Endothelial cell of umbilical vein (primary cell): ENCODE measurements around the gene OLA1. TPM values are rescaled to one million over a fixed set of nuclear protein-coding genes. Genes with fewer than 3 reads are reported as not detected.
"Not testable (repeated sequence)": the region's sequence is repeated elsewhere in the genome, so short reads cannot be mapped to it uniquely, and the experiment has no call there.

Experiments used
- BruUV-seq: library from RNA; stranded (reverse); fragments of 400-500 nt; replicated peaks from 2 replicates; lab custom pipeline; 2021; lab: Mats Ljungman, UMichigan
- CTCF ChIA-PET: fragments of 300-600, 350-600 bp; sonication (Branson Sonifier 250); formaldehyde crosslinking; loops from one replicate; lab custom pipeline; 2021; ENCODE audit warnings: antibody characterized with exemption, inconsistent platforms; lab: Charles Lee
- POLR2A ChIA-PET: fragments of 300-600, 350-600 bp; sonication (Branson Sonifier 250); formaldehyde crosslinking; loops from one replicate; lab custom pipeline; 2021; ENCODE audit warnings: antibody characterized with exemption, inconsistent platforms; lab: Charles Lee
- DNase-seq: peaks from one replicate; pipeline ENCODE4 v3.0.0-alpha.2; 2011; ENCODE audit warnings: low read depth, low spot score
- FAIRE-seq: peaks from 2 replicates; lab custom pipeline; 2011; peaks lifted over from hg19 to GRCh38; lab: Jason Lieb, UNC
- H2AFZ ChIP-seq: 2 replicates; pipeline ENCODE4 v1.6.0; 2012; ENCODE audit warnings: low read depth, low read length, control low read depth, inconsistent platforms
- H3K27ac ChIP-seq: 2 replicates; pipeline ENCODE4 v1.5.1; 2011; ENCODE audit warnings: low read depth, mild to moderate bottlenecking, control low read depth, low read length, moderate library complexity; ENCODE audit not compliant: insufficient read depth
- H3K27me3 ChIP-seq, 2 experiments: 2 replicates each; pipeline versions ENCODE4 v1.6.0 to v1.6.1; 2011; ENCODE audit warnings: low read length in 2 of 2, mixed read lengths in 1 of 2; ENCODE audit not compliant: control insufficient read depth in 2 of 2, insufficient read depth in 2 of 2
- H3K36me3 ChIP-seq, 2 experiments: 2 replicates in 1 of 2; 3 replicates in 1 of 2; pipeline ENCODE4 v1.5.1; 2011; ENCODE audit warnings: low read length in 2 of 2, mild to moderate bottlenecking in 1 of 2, moderate library complexity in 1 of 2; ENCODE audit not compliant: control insufficient read depth in 2 of 2, insufficient read depth in 2 of 2; ENCODE audit errors: extremely low read depth in 1 of 2
- H3K4me1 ChIP-seq: 3 replicates; pipeline ENCODE4 v1.5.1; 2011; ENCODE audit warnings: mild to moderate bottlenecking, low read length; ENCODE audit not compliant: control insufficient read depth, insufficient read depth; ENCODE audit errors: extremely low read depth
- H3K4me2 ChIP-seq: 2 replicates; pipeline ENCODE4 v1.6.1; 2011; ENCODE audit warnings: low read length, control low read depth, mixed read lengths; ENCODE audit not compliant: insufficient read depth
- H3K4me3 ChIP-seq, 3 experiments: fragments of 200-600 bp in 1 of 3; sonication (generic), shearing (Covaris generic) in 1 of 3; replicated peaks in 1 of 3; 2 replicates each; pipeline ENCODE4 v1.5.1; 2011 to 2016; ENCODE audit warnings: control low read depth in 3 of 3, low read length in 3 of 3, mild to moderate bottlenecking in 2 of 3, inconsistent platforms in 1 of 3, low read depth in 1 of 3, moderate library complexity in 1 of 3; ENCODE audit not compliant: insufficient read depth in 1 of 3
- H3K79me2 ChIP-seq: 2 replicates; pipeline ENCODE4 v1.6.0; 2012; ENCODE audit warnings: low read length, inconsistent platforms; ENCODE audit not compliant: control insufficient read depth, insufficient read depth
- H3K9ac ChIP-seq: replicated peaks from 2 replicates; pipeline ENCODE3; 2011; ENCODE audit warnings: low read length, control low read depth; ENCODE audit not compliant: insufficient read depth; ENCODE audit errors: extremely low read depth
- H3K9me1 ChIP-seq: replicated peaks from 3 replicates; pipeline ENCODE4 v1.6.0; 2011; ENCODE audit warnings: mild to moderate bottlenecking, low read length; ENCODE audit not compliant: control insufficient read depth, insufficient read depth; ENCODE audit errors: extremely low read depth
- H3K9me3 ChIP-seq: replicated peaks from 2 replicates; pipeline ENCODE4 v1.5.1; 2012; ENCODE audit warnings: low read length, inconsistent platforms; ENCODE audit not compliant: control insufficient read depth, insufficient read depth
- H4K20me1 ChIP-seq: replicated peaks from 2 replicates; pipeline ENCODE3; 2011; ENCODE audit warnings: mild to moderate bottlenecking, low read length; ENCODE audit not compliant: control insufficient read depth, insufficient read depth; ENCODE audit errors: extremely low read depth
- EZH2 ChIP-seq: IDR thresholded peaks from 2 replicates; pipeline ENCODE4 v1.6.1; 2012; ENCODE audit warnings: borderline replicate concordance, low read depth, mild to moderate bottlenecking, moderate library complexity, low read length, inconsistent platforms; ENCODE audit not compliant: severe bottlenecking
- FOS ChIP-seq: IDR thresholded peaks from 2 replicates; pipeline ENCODE4 v1.6.1; 2011; ENCODE audit warnings: mild to moderate bottlenecking, low read length, moderate library complexity, borderline replicate concordance; ENCODE audit not compliant: insufficient read depth
- GATA2 ChIP-seq: IDR thresholded peaks from 2 replicates; pipeline ENCODE4 v1.7.0; 2011; ENCODE audit warnings: low read depth, mild to moderate bottlenecking, moderate library complexity, mixed read lengths, low read length; ENCODE audit not compliant: insufficient read length, insufficient read depth
- JUN ChIP-seq: IDR thresholded peaks from 2 replicates; pipeline ENCODE4 v1.6.1; 2011; ENCODE audit warnings: borderline replicate concordance, low read depth; ENCODE audit not compliant: insufficient read length, insufficient read depth
- MYC ChIP-seq: IDR thresholded peaks from one replicate; pipeline ENCODE4 v1.6.1; 2011; ENCODE audit warnings: mild to moderate bottlenecking, low read depth, low read length
- POLR2A ChIP-seq: IDR thresholded peaks from 2 replicates; pipeline ENCODE4 v1.6.1; 2012; ENCODE audit warnings: low read depth, mild to moderate bottlenecking, control low read depth, low read length
- POLR2AphosphoS5 ChIP-seq: IDR thresholded peaks from 2 replicates; pipeline ENCODE4 v1.6.1; 2012; ENCODE audit warnings: low read depth, mild to moderate bottlenecking, control low read depth, low read length, moderate library complexity; ENCODE audit not compliant: insufficient read depth
- dilution Hi-C: fragments of 300-500 bp; cut with MboI; formaldehyde crosslinking; loops from one replicate; pipeline ENCODE4 v1.15.0; 2019; ENCODE audit warnings: low sequenced_read_pairs; ENCODE audit not compliant: extremely low pct_ligation_motif_present
- intact Hi-C: fragments of 100-400 bp; cut with micrococcal nuclease; formaldehyde crosslinking; loops from one replicate; pipeline ENCODE4 v1.10.0; 2022
- polyA plus RNA-seq, 4 experiments: library from polyadenylated mRNA; depleted of rRNA in 3 of 4; stranded (reverse) in 3 of 4; unstranded in 1 of 4; fragments of >200 nt; gene quantifications; 2 replicates each; pipeline versions ENCODE4 v1.2.1 to v1.2.3, GENCODE V29; 2011 to 2012; ENCODE audit warnings: missing spikeins in 1 of 4
- total RNA-seq: library from RNA; stranded (reverse); gene quantifications from 2 replicates; pipeline ENCODE4 v1.2.3, GENCODE V29; 2021
- TF ChIP-seq, protein P1 (sequence below), 2 donors: IDR thresholded peaks; 1 replicate in 1 of 2; 2 replicates in 1 of 2; pipeline ENCODE4 v1.5.1; 2011; ENCODE audit warnings: low read length in 2 of 2, mild to moderate bottlenecking in 2 of 2, moderate library complexity in 2 of 2, control low read depth in 1 of 2, inconsistent platforms in 1 of 2, low read depth in 1 of 2; ENCODE audit not compliant: insufficient read depth in 1 of 2; ENCODE audit errors: extremely low read depth in 1 of 2
- TF ChIP-seq, protein P2 (sequence below): IDR thresholded peaks from 2 replicates; pipeline ENCODE4 v1.6.1; 2011; ENCODE audit not compliant: insufficient read depth, insufficient read length

OLA1 gene
- total and polyA plus RNA-seq, 2 donors (not counting 3 experiments of a cell fraction or from before 2014, with no cell fraction given): 30.6 to 93.9 TPM

GRCh38 chr2:174281736-174282135 is 33.4 kb upstream of the OLA1 start:
- no peak overlapping the region for H3K9ac ChIP-seq
- no peak overlapping the region for H3K4me3 ChIP-seq
- dilution Hi-C loops (no loop called here), intact Hi-C loops (no loop called here)
- no peaks in the 10 kb centered on the region for H3K79me2 ChIP-seq
- no peak for TF ChIP-seq FOS
- H2AFZ ChIP-seq: no peak overlapping the region
- H4K20me1 ChIP-seq: no peaks in the 10 kb centered on the region
- no peak overlapping the region for H3K4me2 ChIP-seq
- ChIA-PET POLR2A (no interaction called here), CTCF (interaction anchor here (1.3 kb wide), 1 partner anchor 26 kb away, joined by 3 read pairs; no protein-coding TSS in a partner anchor)
- H3K9me1 ChIP-seq: no peaks in the 10 kb centered on the region
- H3K9me3 ChIP-seq: no peaks in the 10 kb centered on the region
- H3K27me3 ChIP-seq: peaks cover 0 to 11% of the 10 kb centered on the region in 2 experiments
- DNase-seq: no peak
- H3K4me1 ChIP-seq: no peaks in the 10 kb centered on the region
- no peaks in the 10 kb centered on the region for H3K36me3 ChIP-seq
- FAIRE-seq: no peak
- BruUV-seq: no TSS peak
- H3K27ac ChIP-seq: no peak overlapping the region

DNA sequence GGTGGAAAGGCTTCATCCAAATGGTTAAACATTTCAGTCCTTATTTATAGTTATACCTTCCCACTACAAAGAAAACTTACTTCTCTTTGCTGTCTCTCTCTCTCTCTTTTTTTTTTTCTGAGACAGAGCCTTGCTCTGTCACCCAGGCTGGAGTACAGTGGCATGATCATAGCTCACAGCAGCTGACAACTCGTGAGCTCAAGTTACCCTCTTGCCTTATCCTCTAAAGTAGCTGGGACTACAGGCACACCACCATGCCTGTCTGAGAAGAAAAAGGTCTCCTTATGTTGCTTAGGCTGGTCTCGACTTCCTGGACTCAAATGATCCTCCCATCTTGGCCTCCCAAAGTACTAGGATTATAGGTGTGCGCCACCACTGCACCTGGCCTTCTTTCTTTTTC is 32.3 kb upstream of the OLA1 start:
- ChIA-PET CTCF (no interaction called here), POLR2A (no interaction called here)
- BruUV-seq: no TSS peak

GRCh38 chr2:174270263-174270662 is 21.9 kb upstream of the OLA1 start:
- H3K27ac ChIP-seq, H2AFZ ChIP-seq, H3K36me3 ChIP-seq, dilution Hi-C loops, BruUV-seq, H3K9ac ChIP-seq, H3K9me3 ChIP-seq, POLR2A ChIA-PET, H3K79me2 ChIP-seq, intact Hi-C loops, H3K4me1 ChIP-seq, H4K20me1 ChIP-seq, H3K4me2 ChIP-seq, H3K9me1 ChIP-seq, H3K4me3 ChIP-seq, DNase-seq, CTCF ChIA-PET, FAIRE-seq: not testable (repeated sequence)
- peaks cover 16 to 22% of the 10 kb centered on the region in 2 experiments for H3K27me3 ChIP-seq

More for the DNA sequence above, 32.3 kb upstream of the OLA1 start:
- no peak for TF ChIP-seq MYC
- no peak for TF ChIP-seq EZH2
- TF ChIP-seq POLR2AphosphoS5: no peak
- TF ChIP-seq, protein P1, sequence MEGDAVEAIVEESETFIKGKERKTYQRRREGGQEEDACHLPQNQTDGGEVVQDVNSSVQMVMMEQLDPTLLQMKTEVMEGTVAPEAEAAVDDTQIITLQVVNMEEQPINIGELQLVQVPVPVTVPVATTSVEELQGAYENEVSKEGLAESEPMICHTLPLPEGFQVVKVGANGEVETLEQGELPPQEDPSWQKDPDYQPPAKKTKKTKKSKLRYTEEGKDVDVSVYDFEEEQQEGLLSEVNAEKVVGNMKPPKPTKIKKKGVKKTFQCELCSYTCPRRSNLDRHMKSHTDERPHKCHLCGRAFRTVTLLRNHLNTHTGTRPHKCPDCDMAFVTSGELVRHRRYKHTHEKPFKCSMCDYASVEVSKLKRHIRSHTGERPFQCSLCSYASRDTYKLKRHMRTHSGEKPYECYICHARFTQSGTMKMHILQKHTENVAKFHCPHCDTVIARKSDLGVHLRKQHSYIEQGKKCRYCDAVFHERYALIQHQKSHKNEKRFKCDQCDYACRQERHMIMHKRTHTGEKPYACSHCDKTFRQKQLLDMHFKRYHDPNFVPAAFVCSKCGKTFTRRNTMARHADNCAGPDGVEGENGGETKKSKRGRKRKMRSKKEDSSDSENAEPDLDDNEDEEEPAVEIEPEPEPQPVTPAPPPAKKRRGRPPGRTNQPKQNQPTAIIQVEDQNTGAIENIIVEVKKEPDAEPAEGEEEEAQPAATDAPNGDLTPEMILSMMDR (IDR thresholded peaks at IDR 0.05; ENCODE audit: extremely low read depth in 1 of 2, insufficient read depth in 1 of 2, low read depth in 1 of 2, low read length in 2 of 2): no peak
- TF ChIP-seq, protein P2, sequence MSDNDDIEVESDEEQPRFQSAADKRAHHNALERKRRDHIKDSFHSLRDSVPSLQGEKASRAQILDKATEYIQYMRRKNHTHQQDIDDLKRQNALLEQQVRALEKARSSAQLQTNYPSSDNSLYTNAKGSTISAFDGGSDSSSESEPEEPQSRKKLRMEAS: no peak
- TF ChIP-seq JUN: no peak
- TF ChIP-seq GATA2: no peak
- no peak for TF ChIP-seq FOS
- TF ChIP-seq POLR2A: no peak
- intact Hi-C loops (no loop called here), dilution Hi-C loops (no loop called here)
- Histone ChIP-seq H4K20me1 (no peaks in the 10 kb centered on the region), H2AFZ (no peak overlapping the region), H3K4me1 (no peaks in the 10 kb centered on the region), H3K27me3 (peaks cover 0 to 5% of the 10 kb centered on the region in 2 experiments), H3K9me3 (no peaks in the 10 kb centered on the region), H3K36me3 (no peaks in the 10 kb centered on the region), H3K27ac (no peak overlapping the region), H3K9ac (no peak overlapping the region), H3K79me2 (no peaks in the 10 kb centered on the region), H3K4me3 (no peak overlapping the region), H3K4me2 (no peak overlapping the region), H3K9me1 (no peaks in the 10 kb centered on the region)
- no peak for FAIRE-seq
- DNase-seq: no peak
